Activated CD4-positive, CD25-positive, alpha-beta regulatory T cell treated with anti-CD3 and anti-CD28 coated beads, Interleukin-2, amount 50 U/mL, for 16 hours (primary cell): ENCODE measurements around the gene C12orf54.
"Not testable (repeated sequence)": the region's sequence is repeated elsewhere in the genome, so short reads cannot be mapped to it uniquely, and the experiment has no call there.

Source experiments
- DNase-seq: peaks from one replicate; pipeline ENCODE4 v3.0.0-alpha.2; 2020; ENCODE audit warnings: low read depth, low spot score

C12orf54 gene

DNA sequence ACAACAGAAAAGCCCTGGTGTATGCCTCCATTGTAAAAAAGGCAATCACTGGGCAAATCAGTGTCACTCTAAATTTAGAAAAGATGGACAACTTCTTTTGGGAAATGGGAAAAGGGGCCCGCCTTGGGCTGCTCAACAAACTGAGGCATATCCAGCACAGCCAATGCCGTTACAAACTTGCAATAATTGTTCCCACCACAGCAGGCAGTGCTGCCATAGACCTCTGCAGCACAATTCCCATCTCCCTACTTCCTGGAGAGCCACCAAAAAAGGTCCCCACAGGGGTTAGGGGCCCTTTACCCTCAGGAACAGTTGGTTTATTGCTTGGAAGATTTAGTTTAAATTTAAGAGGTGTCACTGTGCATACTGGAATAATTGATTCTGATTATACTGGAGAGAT, 26.7 kb downstream of the C12orf54 start:
- DNase-seq = no peak

DNA sequence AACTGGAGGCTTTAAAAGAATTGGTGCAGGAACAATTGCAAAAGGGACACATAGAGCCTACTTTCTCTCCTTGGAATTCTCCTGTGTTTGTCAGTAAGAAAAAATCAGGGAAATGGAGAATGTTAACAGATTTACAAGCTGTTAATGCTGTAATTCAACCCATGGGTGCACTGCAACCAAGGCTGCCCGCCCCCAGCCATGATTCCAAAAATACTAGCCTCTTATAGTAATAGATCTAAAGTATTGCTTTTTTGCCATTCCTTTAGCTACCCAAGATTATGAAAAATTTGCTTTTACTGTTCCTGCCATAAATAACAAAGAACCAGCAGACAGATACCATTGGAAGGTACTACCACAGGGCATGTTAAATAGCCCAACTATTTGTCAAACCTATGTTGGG, 27.8 kb downstream of the C12orf54 start:
- no peak for DNase-seq

DNA sequence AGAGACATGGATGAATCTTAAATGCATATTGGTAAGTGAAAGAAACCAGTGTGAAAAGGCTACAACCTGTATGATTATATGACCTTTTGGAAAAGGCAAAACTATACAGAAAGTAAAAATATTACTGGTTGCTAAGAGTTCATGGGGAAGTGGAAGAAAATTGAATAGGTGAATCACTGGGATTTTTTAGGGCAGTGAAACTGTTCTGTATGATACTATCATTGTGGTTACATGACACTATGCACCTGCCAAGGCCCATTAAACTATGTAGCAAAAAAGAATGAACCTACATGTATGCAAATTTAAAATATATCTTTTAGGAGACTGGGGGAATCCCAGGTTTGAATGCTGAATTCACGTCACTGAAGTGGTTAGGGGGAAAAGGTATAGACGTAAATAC, 30.6 kb downstream of the C12orf54 start:
- no peak for DNase-seq

DNA sequence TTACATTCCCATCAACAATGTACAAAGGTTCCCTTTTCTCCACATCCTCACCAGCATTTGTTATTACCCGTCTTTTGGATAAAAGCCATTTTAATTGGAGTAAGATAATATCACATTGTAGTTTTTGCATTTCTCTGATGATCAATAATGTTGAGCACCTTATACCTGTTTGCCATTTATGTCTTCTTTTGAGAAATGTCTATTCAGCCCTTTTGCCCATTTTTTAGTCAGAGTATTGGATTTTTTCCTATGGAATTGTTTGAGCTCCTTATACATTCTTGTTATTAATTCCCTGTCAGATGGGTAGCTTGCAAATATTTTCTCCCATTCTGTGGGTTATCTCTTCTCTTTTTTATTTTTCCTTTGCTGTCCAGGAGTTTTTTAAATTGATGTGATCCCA, 32.4 kb downstream of the C12orf54 start:
- no peak for DNase-seq

DNA sequence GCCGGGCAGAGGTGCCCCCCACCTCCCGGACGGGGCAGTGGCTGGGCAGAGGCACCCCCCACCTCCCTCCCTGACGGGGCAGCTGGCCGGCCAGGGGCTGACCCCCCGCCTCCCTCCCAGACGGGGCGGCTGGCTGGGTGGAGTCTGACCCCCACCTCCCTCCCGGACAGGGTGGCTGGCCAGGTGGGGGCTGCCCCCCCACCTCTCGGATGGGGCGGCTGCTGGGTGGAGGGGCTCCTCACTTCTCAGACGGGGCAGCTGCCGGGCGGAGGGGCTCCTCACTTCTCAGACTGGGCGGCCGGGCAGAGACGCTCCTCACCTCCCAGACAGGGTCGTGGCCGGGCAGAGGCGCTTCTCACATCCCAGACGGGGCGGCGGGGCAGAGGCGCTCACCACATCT, 38.1 kb downstream of the C12orf54 start:
- not testable (repeated sequence) for DNase-seq

DNA sequence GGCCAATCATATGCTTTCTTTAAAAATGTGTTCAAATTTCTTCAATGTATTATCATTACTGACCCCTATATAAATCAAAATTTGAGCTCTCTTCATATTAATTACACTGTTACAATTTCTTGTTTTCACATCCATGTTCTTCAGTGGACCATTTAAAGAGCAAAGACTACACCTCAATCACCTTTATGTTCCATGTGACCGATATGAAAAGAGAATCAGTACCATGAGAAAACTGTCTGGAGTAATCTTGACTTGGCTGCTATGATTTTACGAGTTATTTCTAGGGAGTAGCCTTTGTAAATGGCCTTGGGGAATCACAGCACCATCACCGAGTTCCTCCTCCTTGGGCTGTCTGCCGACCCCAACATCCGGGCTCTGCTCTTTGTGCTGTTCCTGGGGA, 43.0 kb downstream of the C12orf54 start, which contains the start of gene OR8S1:
Gene OR8S1, plus strand, starts transcription at position 301 of the 400 bp plus-strand sequence. Its CDS starts 0 bp downstream, at position 301.
- DNase-seq = no peak

DNA sequence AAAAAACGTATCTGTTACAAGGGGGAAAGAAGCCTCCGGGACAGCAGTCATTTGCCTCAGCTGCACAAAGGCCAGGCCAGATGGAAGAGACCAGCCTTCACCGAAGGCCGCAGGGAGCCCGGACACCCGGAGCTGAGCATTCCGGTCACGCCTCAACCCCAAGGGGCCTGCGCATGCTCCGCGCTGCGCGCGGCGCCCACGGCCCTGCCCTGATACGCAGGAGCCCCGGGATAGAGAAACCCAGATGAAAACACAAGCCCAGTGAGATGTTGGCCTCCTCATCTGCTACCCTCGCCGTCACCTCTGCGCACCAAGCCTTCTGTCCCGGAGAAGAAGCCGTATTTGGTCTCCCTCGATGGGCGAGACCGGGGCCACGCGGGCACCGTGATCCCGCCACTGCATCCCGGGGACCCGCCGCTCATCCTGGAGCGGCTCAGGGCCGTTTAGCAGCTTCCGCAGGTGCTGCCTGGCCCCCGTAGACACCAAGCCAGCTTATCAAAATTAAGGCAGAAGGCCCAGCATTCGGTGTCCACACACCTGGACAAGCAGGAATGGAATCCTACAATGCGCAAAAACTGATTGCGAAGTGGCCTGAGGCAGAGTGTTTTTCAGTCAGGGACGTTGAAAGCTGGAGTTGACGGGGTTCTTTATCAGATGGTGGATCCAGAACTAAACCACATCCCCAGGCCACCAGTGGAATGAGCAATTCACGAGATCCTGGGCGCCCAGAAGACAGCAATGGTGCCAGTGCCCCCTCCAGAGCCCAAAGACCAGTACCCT, 45.8 kb downstream of the C12orf54 start:
- DNase-seq = no peak

DNA sequence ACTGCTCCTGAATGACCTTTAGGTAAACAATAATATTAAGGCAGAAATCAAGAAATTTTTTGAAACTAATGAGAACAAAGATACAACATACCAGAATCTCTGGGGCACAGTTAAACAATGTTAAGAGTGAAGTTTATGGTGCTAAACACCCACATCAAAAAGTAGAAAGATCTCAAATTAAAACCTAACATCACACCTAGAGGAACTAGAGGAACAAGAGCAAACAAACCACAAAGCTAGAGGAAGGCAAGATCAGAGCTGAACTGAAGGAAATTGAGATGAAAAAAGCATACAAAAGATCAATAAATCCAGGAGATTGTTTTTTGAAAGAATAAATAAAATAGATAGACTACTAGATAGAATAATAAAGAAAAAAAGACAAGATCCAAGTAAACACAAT, 50.3 kb downstream of the C12orf54 start:
- no peak for DNase-seq

DNA sequence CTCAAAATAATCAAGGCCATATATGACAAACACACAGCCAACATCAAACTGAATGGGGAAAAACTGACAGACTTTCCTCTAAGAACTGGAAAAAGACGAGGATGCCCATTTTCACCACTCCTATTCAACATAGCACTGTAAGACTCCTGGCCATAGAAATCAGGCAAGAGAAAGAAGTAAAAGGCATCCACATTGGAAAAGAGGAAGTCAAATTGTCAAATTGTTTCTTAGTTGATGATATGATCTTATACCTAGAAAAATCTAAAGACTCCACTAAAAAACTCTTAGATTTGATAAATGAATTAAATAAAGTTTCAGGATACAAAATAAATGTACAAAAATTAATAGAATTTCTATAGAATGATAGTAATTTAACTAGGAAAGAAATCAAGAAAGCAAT, 54.3 kb downstream of the C12orf54 start:
- no peak for DNase-seq

DNA sequence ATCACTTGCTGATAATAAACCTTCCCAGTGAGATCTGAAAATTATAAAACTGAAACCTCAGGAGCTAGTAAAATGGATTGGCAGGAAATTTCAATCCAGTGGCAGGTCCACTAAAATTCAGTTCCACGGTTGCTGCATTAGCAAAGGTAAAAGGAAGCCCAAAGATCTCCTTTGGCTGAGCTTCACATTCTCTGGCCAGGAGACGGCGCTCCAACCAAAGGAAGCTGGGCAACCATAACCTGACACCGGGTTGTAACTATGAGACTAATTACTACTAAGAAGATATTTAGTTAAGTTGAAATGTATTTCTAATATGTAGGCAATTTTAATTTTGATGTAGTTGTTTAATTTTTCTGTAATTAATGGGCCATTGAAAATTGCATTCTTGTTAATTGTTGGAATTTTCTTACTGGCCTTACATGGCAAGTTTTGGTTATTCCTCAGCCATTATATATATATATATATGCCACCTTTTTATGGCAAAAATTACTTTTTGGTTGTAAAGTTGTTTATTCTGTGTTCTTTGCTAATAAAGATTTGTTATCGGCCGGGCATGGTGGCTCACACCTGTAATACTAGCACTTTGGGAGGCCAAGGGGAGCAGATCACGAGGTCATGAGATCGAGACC, 60.1 kb downstream of the C12orf54 start:
- DNase-seq = no peak

DNA sequence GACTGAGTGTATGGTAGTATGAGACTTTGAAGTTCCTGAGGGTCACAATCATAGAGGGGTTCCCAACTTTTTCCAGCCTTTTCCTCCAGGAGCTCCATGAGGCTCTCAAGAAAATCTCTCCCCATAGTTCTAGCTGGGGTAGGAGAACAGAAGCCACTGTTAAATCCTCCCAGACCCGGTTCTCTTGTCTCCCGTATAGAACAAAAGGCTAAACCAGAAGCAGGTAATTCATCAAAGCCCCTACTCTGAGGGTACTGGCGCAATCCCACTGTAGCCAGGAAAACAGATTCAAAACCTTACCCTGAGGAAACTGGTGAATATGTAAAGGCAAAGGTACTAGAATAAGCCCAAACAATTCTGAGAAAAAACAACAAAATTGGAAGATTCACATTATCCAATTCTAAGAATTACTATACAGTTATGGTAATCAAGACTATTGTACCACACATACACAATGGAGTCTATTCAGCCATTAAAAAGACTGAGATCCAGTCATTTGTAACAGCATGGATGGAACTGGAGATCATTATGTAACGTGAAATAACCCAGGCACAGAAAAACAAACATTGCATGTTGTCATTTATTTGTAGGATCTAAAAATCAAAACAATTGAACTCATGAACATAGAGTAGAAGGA, 63.7 kb downstream of the C12orf54 start:
- no peak for DNase-seq
